H9 (cell line): ENCODE results near the gene VAV2. TPM values are rescaled to one million over a fixed set of nuclear protein-coding genes. Genes with fewer than 3 reads are reported as not detected.
A peak's percentile ranks its signal among the peaks of the same experiment; 100 is the strongest.

Experiments used
- DNase-seq: peaks from one replicate; pipeline ENCODE4 v3.0.0-alpha.2; 2017
- H2AFZ ChIP-seq: one replicate; pipeline ENCODE4 v1.6.1; 2013; ENCODE audit warnings: mild to moderate bottlenecking, low read length, control low read depth, moderate library complexity
- H2AK5ac ChIP-seq: 2 replicates; pipeline ENCODE4 v1.6.1; 2013; ENCODE audit warnings: low read length, control low read depth, mixed read lengths; ENCODE audit not compliant: insufficient read length
- H2BK120ac ChIP-seq: one replicate; pipeline ENCODE4 v1.6.1; 2013; ENCODE audit warnings: low read depth, mild to moderate bottlenecking, low read length, control low read depth, inconsistent platforms; ENCODE audit not compliant: poor library complexity, severe bottlenecking
- H2BK12ac ChIP-seq: 2 replicates; pipeline ENCODE4 v1.6.1; 2013; ENCODE audit warnings: low read length, control low read depth, mixed read lengths, low read depth; ENCODE audit not compliant: insufficient read length
- H2BK15ac ChIP-seq: 2 replicates; pipeline ENCODE4 v1.6.1; 2013; ENCODE audit warnings: low read depth, low read length, control low read depth
- H2BK20ac ChIP-seq: one replicate; pipeline ENCODE4 v1.6.1; 2013; ENCODE audit warnings: low read depth, mild to moderate bottlenecking, low read length, control low read depth, inconsistent platforms; ENCODE audit not compliant: poor library complexity, severe bottlenecking
- H2BK5ac ChIP-seq: 2 replicates; pipeline ENCODE4 v1.6.1; 2013; ENCODE audit warnings: low read length, control low read depth, mixed read lengths; ENCODE audit not compliant: insufficient read length
- H3K14ac ChIP-seq: 2 replicates; pipeline ENCODE4 v1.6.1; 2013; ENCODE audit warnings: low read length, control low read depth; ENCODE audit not compliant: insufficient read depth
- H3K18ac ChIP-seq: 2 replicates; pipeline ENCODE4 v1.6.1; 2013; ENCODE audit warnings: low read depth, mild to moderate bottlenecking, mixed read lengths, low read length, control low read depth; ENCODE audit not compliant: insufficient read length
- H3K23ac ChIP-seq: 2 replicates; pipeline ENCODE4 v1.6.1; 2013; ENCODE audit warnings: low read length, control low read depth, mixed read lengths, low read depth; ENCODE audit not compliant: insufficient read length
- H3K23me2 ChIP-seq: 2 replicates; pipeline ENCODE4 v1.6.1; 2013; ENCODE audit warnings: low read depth, mild to moderate bottlenecking, mixed read lengths, low read length, control low read depth; ENCODE audit not compliant: insufficient read length, poor library complexity, severe bottlenecking
- H3K27ac ChIP-seq: 2 replicates; pipeline ENCODE4 v1.5.1; 2013; ENCODE audit warnings: low read length, control low read depth, mixed read lengths, low read depth; ENCODE audit not compliant: insufficient read length
- H3K27me3 ChIP-seq: 2 replicates; pipeline ENCODE4 v1.6.1; 2013; ENCODE audit warnings: low read length, control low read depth, inconsistent platforms; ENCODE audit not compliant: insufficient read depth
- H3K4ac ChIP-seq: 2 replicates; pipeline ENCODE4 v1.6.1; 2013; ENCODE audit warnings: low read depth, mild to moderate bottlenecking, control low read depth, inconsistent platforms, low read length, moderate library complexity
- H3K4me1 ChIP-seq: 2 replicates; pipeline ENCODE4 v1.6.1; 2013; ENCODE audit warnings: low read length, control low read depth, inconsistent platforms; ENCODE audit not compliant: insufficient read depth
- H3K4me2 ChIP-seq: 2 replicates; pipeline ENCODE4 v1.6.1; 2013; ENCODE audit warnings: low read length, control low read depth, mixed read lengths; ENCODE audit not compliant: insufficient read length, insufficient read depth
- H3K56ac ChIP-seq: 2 replicates; pipeline ENCODE4 v1.6.1; 2013; ENCODE audit warnings: low read depth, mild to moderate bottlenecking, mixed read lengths, low read length, control low read depth; ENCODE audit not compliant: insufficient read length
- H3K79me1 ChIP-seq: 2 replicates; pipeline ENCODE4 v1.6.1; 2013; ENCODE audit warnings: low read depth, mild to moderate bottlenecking, moderate library complexity, low read length, control low read depth, inconsistent platforms; ENCODE audit not compliant: insufficient read depth, poor library complexity, severe bottlenecking
- H3K79me2 ChIP-seq: 2 replicates; pipeline ENCODE4 v1.6.1; 2013; ENCODE audit warnings: low read length, control low read depth, inconsistent platforms; ENCODE audit not compliant: insufficient read depth
- H3K9ac ChIP-seq: 2 replicates; pipeline ENCODE4 v1.6.1; 2013; ENCODE audit warnings: low read length, control low read depth, mixed read lengths; ENCODE audit not compliant: insufficient read length; ENCODE audit errors: extremely low read depth
- H3K9me3 ChIP-seq: one replicate; pipeline ENCODE4 v1.6.1; 2013; ENCODE audit warnings: low read depth, low read length, inconsistent platforms; ENCODE audit not compliant: control insufficient read depth
- H3T11ph ChIP-seq: one replicate; pipeline ENCODE4 v1.6.1; 2013; ENCODE audit warnings: mild to moderate bottlenecking, low read length, control low read depth, inconsistent platforms
- H4K20me1 ChIP-seq: one replicate; pipeline ENCODE4 v1.6.1; 2013; ENCODE audit not compliant: control insufficient read depth, insufficient read length, insufficient read depth
- H4K5ac ChIP-seq: 2 replicates; pipeline ENCODE4 v1.6.1; 2013; ENCODE audit warnings: low read depth, mild to moderate bottlenecking, mixed read lengths, low read length, control low read depth; ENCODE audit not compliant: insufficient read length
- H4K8ac ChIP-seq: replicated peaks from 2 replicates; pipeline ENCODE4 v1.6.1; 2013; ENCODE audit warnings: low read length, control low read depth, mixed read lengths, low read depth; ENCODE audit not compliant: insufficient read length
- H4K91ac ChIP-seq: 2 replicates; pipeline ENCODE4 v1.6.1; 2013; ENCODE audit warnings: low read depth, mild to moderate bottlenecking, moderate library complexity, mixed read lengths, low read length, control low read depth; ENCODE audit not compliant: insufficient read length
- H3K27ac Mint-ChIP-seq, 3 experiments: 2 replicates in 2 of 3; 3 replicates in 1 of 3; pipeline ENCODE4 v1.8.0; 2020 to 2021; ENCODE audit warnings: mixed read lengths in 3 of 3, mild to moderate bottlenecking in 1 of 3, moderate library complexity in 1 of 3
- H3K27me3 Mint-ChIP-seq: 2 replicates; pipeline ENCODE4 v1.8.0; 2021; ENCODE audit warnings: low read depth, mild to moderate bottlenecking, moderate library complexity, mixed read lengths
- H3K36me3 Mint-ChIP-seq, 3 experiments: 2 replicates in 2 of 3; 3 replicates in 1 of 3; pipeline ENCODE4 v1.8.0; 2020 to 2021; ENCODE audit warnings: low read depth in 3 of 3, mixed read lengths in 3 of 3; ENCODE audit not compliant: insufficient read depth in 1 of 3
- H3K4me1 Mint-ChIP-seq, 2 experiments: 2 replicates each; pipeline ENCODE4 v1.8.0; 2020; ENCODE audit warnings: mixed read lengths in 2 of 2
- H3K4me3 Mint-ChIP-seq, 2 experiments: 2 replicates in 1 of 2; 3 replicates in 1 of 2; pipeline ENCODE4 v1.8.0; 2020 to 2021; ENCODE audit warnings: mild to moderate bottlenecking in 2 of 2, mixed read lengths in 2 of 2, moderate library complexity in 1 of 2
- H3K9me3 Mint-ChIP-seq, 2 experiments: 2 replicates in 1 of 2; 3 replicates in 1 of 2; pipeline ENCODE4 v1.8.0; 2020; ENCODE audit warnings: mild to moderate bottlenecking in 2 of 2, mixed read lengths in 2 of 2, moderate library complexity in 1 of 2
- CTCF ChIP-seq: fragments of 200-600 bp; sonication (generic); conservative IDR thresholded peaks from 3 replicates; pipeline ENCODE4 v1.8.0; 2021; ENCODE audit warnings: antibody characterized with exemption, mild to moderate bottlenecking
- WGBS: extraction: QIAGEN DNeasy Blood & Tissue Kit; methylation state at CpG from one replicate; pipeline ENCODE4 v1.1.7; 2013; ENCODE audit warnings: missing lambda C conversion rate, low lambda C conversion rate, mixed read lengths; ENCODE audit not compliant: insufficient read length; ENCODE audit errors: extremely low coverage; 5-methylcytosine and 5-hydroxymethylcytosine counted together
- total RNA-seq: library from RNA; stranded (reverse); gene quantifications from 2 replicates; pipeline ENCODE4 v1.2.1, GENCODE V29; 2021

Gene VAV2
- total RNA-seq, 1 experiment from 2014 or later: 58.7 TPM

DNA sequence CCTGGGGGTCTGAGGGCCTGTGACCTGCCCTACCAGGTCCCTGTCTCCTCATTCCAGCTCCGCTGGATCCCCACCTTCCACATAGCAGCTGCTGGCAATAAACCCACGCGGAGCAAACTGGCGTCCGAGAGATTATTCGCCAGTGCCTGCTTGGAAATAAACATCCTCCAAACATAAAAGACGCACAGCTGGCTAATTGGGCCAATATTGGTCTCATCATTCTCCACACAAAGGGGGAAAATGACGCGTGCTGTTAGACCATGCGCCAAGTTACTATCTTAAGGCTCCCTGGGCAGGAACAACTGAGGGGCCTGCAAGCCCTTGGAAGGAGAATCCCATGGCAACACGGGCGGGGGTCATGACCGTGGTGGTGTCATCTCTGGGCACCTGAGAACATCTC lies 180.7 kb downstream of the VAV2 start:
- no peak overlapping the region for H4K8ac ChIP-seq
- no peak overlapping the region for H3K4me2 ChIP-seq
- no peaks in the 10 kb centered on the region for H3K79me1 ChIP-seq
- no peaks in the 10 kb centered on the region for H3K23me2 ChIP-seq
- H3K4me1 Mint-ChIP-seq: peaks cover 0 to 8% of the 10 kb centered on the region in 2 experiments; a peak in 2 of 4 replicates
- no peak overlapping the region for H3T11ph ChIP-seq
- no peaks in the 10 kb centered on the region for H3K9me3 ChIP-seq
- H4K20me1 ChIP-seq: no peaks in the 10 kb centered on the region
- TF ChIP-seq CTCF: no peak
- H2BK20ac ChIP-seq: no peak overlapping the region
- WGBS: no CpG with 5 or more reads among the region's 13 CpGs
- no peaks in the 10 kb centered on the region for H3K27me3 ChIP-seq
- H2BK12ac ChIP-seq: no peak overlapping the region
- H2BK5ac ChIP-seq: no peak overlapping the region
- no peak overlapping the region for H2BK120ac ChIP-seq
- no peaks in the 10 kb centered on the region for H3K9me3 Mint-ChIP-seq
- H3K56ac ChIP-seq: no peak overlapping the region
- no peak overlapping the region for H3K4me3 Mint-ChIP-seq
- no peak for DNase-seq
- no peak overlapping the region for H3K23ac ChIP-seq
- no peaks in the 10 kb centered on the region for H3K4me1 ChIP-seq
- peak overlapping the region in 1 of 3 experiments; percentile 74; a peak in 1 of 7 replicates for H3K27ac Mint-ChIP-seq
- no peak overlapping the region for H3K4ac ChIP-seq
- H3K18ac ChIP-seq: no peak overlapping the region
- no peak overlapping the region for H2AFZ ChIP-seq
- H3K14ac ChIP-seq: no peak overlapping the region
- H3K79me2 ChIP-seq: no peaks in the 10 kb centered on the region
- H3K9ac ChIP-seq: no peak overlapping the region
- no peak overlapping the region for H2BK15ac ChIP-seq
- H3K27me3 Mint-ChIP-seq: no peaks in the 10 kb centered on the region
- no peak overlapping the region for H4K91ac ChIP-seq
- no peak overlapping the region for H2AK5ac ChIP-seq
- H3K27ac ChIP-seq: no peak overlapping the region
- H4K5ac ChIP-seq: no peak overlapping the region
- H3K36me3 Mint-ChIP-seq: peaks cover 0 to 27% (median 1%) of the 10 kb centered on the region in 3 experiments; a peak in 4 of 7 replicates
